ENCODE data around the gene ALDOC. TPM values are rescaled to one million over a fixed set of nuclear protein-coding genes. Genes with fewer than 3 reads are reported as not detected.

Gene ALDOC
- total and polyA plus RNA-seq, 2 of the 13 experiments (the other 11 are each of a cell fraction or from before 2014, with no cell fraction given) = 15.4 to 60.9 TPM

DNA sequence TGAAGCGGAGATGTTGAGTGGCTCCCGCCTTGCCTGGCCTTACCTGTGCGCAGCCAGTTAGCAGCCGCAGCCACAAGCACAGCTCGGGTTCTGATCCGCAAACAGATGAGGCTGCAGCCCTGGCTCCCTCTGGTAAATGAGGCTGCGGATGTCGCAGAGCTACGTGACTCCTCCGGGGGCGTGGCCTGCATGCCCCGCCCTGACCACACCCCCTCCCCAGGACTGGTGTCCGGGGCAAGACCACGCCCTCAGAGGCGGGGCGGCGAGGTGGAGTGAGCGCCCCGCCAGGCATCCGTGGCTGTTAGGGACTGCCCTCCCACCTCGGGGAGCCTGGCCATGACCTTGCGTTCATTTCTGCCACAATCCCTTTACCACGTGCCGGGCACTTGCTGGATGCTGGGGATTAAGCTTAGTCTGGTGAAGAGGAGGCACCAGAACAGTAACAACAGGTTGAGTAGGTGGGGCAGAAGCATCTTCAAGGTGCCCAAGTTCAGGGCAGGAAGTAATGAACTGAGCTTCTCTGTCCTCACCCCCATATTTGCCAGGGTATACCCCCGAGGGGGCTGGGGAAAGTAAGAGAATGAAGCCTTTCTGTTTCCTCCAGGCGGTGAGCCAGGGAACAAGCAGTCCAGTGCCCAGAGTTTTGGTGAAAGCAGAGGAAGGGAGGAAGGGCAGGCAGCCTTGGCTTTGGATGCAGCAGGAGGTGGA is at the start of gene ALDOC (continued):
- TF ChIP-seq PRDM15 (CRISPR knock-in tag; IDR thresholded peaks at IDR 0.05) (no peak), ZNF772 (CRISPR knock-in tag; IDR thresholded peaks at IDR 0.05) (0 out of 2 replicates have a peak, but pooled peaks have one; percentile 75), TCF7 (IDR thresholded peaks at IDR 0.05; ENCODE audit: low read depth) (no peak), GATAD1 (CRISPR knock-in tag; IDR thresholded peaks at IDR 0.05) (peak; percentile 65; the same call in 1 of the 2 replicates), LCORL (IDR thresholded peaks at IDR 0.05) (no peak), LCORL (CRISPR knock-in tag; IDR thresholded peaks at IDR 0.05) (no peak), ZNF367 (CRISPR knock-in tag; IDR thresholded peaks at IDR 0.05; ENCODE audit: borderline replicate concordance) (no peak), WIZ (CRISPR knock-in tag; IDR thresholded peaks at IDR 0.05) (no peak), ZBTB21 (CRISPR knock-in tag; IDR thresholded peaks at IDR 0.05) (no peak), GZF1 (CRISPR knock-in tag; IDR thresholded peaks at IDR 0.05) (no peak), ELK4 (CRISPR knock-in tag; IDR thresholded peaks at IDR 0.05; ENCODE audit: borderline replicate concordance) (no peak), ZNF274 (CRISPR knock-in tag; IDR thresholded peaks at IDR 0.05) (no peak), ZNF569 (CRISPR knock-in tag; IDR thresholded peaks at IDR 0.05; ENCODE audit: borderline replicate concordance) (no peak), ZBTB38 (CRISPR knock-in tag; IDR thresholded peaks at IDR 0.05) (peak; percentile 78; the same call in 1 of the 2 replicates), ZNF34 (CRISPR knock-in tag; IDR thresholded peaks at IDR 0.05; ENCODE audit: borderline replicate concordance) (no peak), FOXJ3 (CRISPR knock-in tag; IDR thresholded peaks at IDR 0.05; ENCODE audit: borderline replicate concordance) (no peak)
- TF ChIP-seq, protein P1, sequence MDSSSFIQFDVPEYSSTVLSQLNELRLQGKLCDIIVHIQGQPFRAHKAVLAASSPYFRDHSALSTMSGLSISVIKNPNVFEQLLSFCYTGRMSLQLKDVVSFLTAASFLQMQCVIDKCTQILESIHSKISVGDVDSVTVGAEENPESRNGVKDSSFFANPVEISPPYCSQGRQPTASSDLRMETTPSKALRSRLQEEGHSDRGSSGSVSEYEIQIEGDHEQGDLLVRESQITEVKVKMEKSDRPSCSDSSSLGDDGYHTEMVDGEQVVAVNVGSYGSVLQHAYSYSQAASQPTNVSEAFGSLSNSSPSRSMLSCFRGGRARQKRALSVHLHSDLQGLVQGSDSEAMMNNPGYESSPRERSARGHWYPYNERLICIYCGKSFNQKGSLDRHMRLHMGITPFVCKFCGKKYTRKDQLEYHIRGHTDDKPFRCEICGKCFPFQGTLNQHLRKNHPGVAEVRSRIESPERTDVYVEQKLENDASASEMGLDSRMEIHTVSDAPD (CRISPR knock-in tag; IDR thresholded peaks at IDR 0.05) = peak; percentile 83
